Stimulated activated CD4-positive, alpha-beta T cell treated with anti-CD3 and anti-CD28 coated beads, Interleukin-2, amount 100 ng/mL, for 48 hours (primary cell): ENCODE measurements around the gene ACTL7B.
"Not testable (repeated sequence)": the region's sequence is repeated elsewhere in the genome, so short reads cannot be mapped to it uniquely, and the experiment has no call there.

Experiments
- DNase-seq, 2 donors: peaks; one replicate each; pipeline ENCODE4 v3.0.0-alpha.2; 2020

Gene ACTL7B

GRCh38 chr9:108869092-108869725 is 13.4 kb upstream of the ACTL7B start:
- DNase-seq, result no peak

GRCh38 chr9:108867829-108868228 is 12.0 kb upstream of the ACTL7B start:
- DNase-seq, result no peak

- DNase-seq, result no peak
These were observed 11.3 kb upstream of the ACTL7B start for GRCh38 chr9:108867116-108867515.

GRCh38 chr9:108866001-108866420 is 10.2 kb upstream of the ACTL7B start:
- no peak for DNase-seq

GRCh38 chr9:108865037-108865436 is 9.3 kb upstream of the ACTL7B start:
- no peak for DNase-seq

- no peak for DNase-seq
These were observed 8.7 kb upstream of the ACTL7B start for GRCh38 chr9:108864446-108864845.

GRCh38 chr9:108863891-108864290 is 8.1 kb upstream of the ACTL7B start:
- no peak for DNase-seq

GRCh38 chr9:108861997-108862396 is 6.2 kb upstream of the ACTL7B start, which contains the start of gene ACTL7A:
TSS of gene ACTL7A (plus strand) at chr9:108862266. CDS start at chr9:108862323, 57 bp downstream.
- no peak for DNase-seq

- DNase-seq, result no peak
These were observed 5.7 kb upstream of the ACTL7B start for GRCh38 chr9:108861464-108861863.

- DNase-seq, result no peak
These were observed 5.0 kb upstream of the ACTL7B start for GRCh38 chr9:108860764-108861163.

- no peak for DNase-seq
These were observed 4.6 kb upstream of the ACTL7B start for GRCh38 chr9:108860354-108860753.

- DNase-seq, result no peak
These were observed 3.8 kb upstream of the ACTL7B start for GRCh38 chr9:108859459-108860114.

- no peak for DNase-seq
These were observed 1.8 kb upstream of the ACTL7B start for GRCh38 chr9:108857572-108857971.

GRCh38 chr9:108855529-108855886 is 278 bp downstream of the ACTL7B start:
- DNase-seq, result no peak

GRCh38 chr9:108854641-108855528 is 901 bp downstream of the ACTL7B start:
- no peak for DNase-seq

GRCh38 chr9:108854094-108854493 is 1.7 kb downstream of the ACTL7B start:
- no peak for DNase-seq

GRCh38 chr9:108852079-108852478 is 3.7 kb downstream of the ACTL7B start:
- no peak for DNase-seq

GRCh38 chr9:108851138-108851537 is 4.6 kb downstream of the ACTL7B start:
- no peak for DNase-seq

GRCh38 chr9:108850293-108850897 is 5.4 kb downstream of the ACTL7B start:
- no peak for DNase-seq

- not testable (repeated sequence) for DNase-seq
These were observed 7.5 kb downstream of the ACTL7B start for GRCh38 chr9:108848296-108848695.

GRCh38 chr9:108845947-108846346 is 9.8 kb downstream of the ACTL7B start:
- no peak for DNase-seq

- DNase-seq, result no peak
These were observed 10.3 kb downstream of the ACTL7B start for GRCh38 chr9:108845507-108845906.

GRCh38 chr9:108844856-108845255 is 10.9 kb downstream of the ACTL7B start:
- DNase-seq, result no peak
